Measurements from ENCODE around the gene MPP1. TPM values are rescaled to one million over a fixed set of nuclear protein-coding genes. Genes with fewer than 3 reads are reported as not detected.

Gene MPP1
- total and polyA plus RNA-seq, 2 of the 8 experiments (the other 6 are each of a cell fraction or from before 2014, with no cell fraction given) = 7.6 to 13.4 TPM

GRCh38 chrX:154738011-154738738 lies 67.1 kb downstream of the MPP1 start (continued):
- TF ChIP-seq, protein P1, sequence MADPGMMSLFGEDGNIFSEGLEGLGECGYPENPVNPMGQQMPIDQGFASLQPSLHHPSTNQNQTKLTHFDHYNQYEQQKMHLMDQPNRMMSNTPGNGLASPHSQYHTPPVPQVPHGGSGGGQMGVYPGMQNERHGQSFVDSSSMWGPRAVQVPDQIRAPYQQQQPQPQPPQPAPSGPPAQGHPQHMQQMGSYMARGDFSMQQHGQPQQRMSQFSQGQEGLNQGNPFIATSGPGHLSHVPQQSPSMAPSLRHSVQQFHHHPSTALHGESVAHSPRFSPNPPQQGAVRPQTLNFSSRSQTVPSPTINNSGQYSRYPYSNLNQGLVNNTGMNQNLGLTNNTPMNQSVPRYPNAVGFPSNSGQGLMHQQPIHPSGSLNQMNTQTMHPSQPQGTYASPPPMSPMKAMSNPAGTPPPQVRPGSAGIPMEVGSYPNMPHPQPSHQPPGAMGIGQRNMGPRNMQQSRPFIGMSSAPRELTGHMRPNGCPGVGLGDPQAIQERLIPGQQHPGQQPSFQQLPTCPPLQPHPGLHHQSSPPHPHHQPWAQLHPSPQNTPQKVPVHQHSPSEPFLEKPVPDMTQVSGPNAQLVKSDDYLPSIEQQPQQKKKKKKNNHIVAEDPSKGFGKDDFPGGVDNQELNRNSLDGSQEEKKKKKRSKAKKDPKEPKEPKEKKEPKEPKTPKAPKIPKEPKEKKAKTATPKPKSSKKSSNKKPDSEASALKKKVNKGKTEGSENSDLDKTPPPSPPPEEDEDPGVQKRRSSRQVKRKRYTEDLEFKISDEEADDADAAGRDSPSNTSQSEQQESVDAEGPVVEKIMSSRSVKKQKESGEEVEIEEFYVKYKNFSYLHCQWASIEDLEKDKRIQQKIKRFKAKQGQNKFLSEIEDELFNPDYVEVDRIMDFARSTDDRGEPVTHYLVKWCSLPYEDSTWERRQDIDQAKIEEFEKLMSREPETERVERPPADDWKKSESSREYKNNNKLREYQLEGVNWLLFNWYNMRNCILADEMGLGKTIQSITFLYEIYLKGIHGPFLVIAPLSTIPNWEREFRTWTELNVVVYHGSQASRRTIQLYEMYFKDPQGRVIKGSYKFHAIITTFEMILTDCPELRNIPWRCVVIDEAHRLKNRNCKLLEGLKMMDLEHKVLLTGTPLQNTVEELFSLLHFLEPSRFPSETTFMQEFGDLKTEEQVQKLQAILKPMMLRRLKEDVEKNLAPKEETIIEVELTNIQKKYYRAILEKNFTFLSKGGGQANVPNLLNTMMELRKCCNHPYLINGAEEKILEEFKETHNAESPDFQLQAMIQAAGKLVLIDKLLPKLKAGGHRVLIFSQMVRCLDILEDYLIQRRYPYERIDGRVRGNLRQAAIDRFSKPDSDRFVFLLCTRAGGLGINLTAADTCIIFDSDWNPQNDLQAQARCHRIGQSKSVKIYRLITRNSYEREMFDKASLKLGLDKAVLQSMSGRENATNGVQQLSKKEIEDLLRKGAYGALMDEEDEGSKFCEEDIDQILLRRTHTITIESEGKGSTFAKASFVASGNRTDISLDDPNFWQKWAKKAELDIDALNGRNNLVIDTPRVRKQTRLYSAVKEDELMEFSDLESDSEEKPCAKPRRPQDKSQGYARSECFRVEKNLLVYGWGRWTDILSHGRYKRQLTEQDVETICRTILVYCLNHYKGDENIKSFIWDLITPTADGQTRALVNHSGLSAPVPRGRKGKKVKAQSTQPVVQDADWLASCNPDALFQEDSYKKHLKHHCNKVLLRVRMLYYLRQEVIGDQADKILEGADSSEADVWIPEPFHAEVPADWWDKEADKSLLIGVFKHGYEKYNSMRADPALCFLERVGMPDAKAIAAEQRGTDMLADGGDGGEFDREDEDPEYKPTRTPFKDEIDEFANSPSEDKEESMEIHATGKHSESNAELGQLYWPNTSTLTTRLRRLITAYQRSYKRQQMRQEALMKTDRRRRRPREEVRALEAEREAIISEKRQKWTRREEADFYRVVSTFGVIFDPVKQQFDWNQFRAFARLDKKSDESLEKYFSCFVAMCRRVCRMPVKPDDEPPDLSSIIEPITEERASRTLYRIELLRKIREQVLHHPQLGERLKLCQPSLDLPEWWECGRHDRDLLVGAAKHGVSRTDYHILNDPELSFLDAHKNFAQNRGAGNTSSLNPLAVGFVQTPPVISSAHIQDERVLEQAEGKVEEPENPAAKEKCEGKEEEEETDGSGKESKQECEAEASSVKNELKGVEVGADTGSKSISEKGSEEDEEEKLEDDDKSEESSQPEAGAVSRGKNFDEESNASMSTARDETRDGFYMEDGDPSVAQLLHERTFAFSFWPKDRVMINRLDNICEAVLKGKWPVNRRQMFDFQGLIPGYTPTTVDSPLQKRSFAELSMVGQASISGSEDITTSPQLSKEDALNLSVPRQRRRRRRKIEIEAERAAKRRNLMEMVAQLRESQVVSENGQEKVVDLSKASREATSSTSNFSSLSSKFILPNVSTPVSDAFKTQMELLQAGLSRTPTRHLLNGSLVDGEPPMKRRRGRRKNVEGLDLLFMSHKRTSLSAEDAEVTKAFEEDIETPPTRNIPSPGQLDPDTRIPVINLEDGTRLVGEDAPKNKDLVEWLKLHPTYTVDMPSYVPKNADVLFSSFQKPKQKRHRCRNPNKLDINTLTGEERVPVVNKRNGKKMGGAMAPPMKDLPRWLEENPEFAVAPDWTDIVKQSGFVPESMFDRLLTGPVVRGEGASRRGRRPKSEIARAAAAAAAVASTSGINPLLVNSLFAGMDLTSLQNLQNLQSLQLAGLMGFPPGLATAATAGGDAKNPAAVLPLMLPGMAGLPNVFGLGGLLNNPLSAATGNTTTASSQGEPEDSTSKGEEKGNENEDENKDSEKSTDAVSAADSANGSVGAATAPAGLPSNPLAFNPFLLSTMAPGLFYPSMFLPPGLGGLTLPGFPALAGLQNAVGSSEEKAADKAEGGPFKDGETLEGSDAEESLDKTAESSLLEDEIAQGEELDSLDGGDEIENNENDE (IDR thresholded peaks at IDR 0.05; ENCODE audit: insufficient replicate concordance, low read length) = no peak
- TF ChIP-seq SRF (IDR thresholded peaks at IDR 0.05; ENCODE audit: low read depth, low read length) (no peak), SAP30 (IDR thresholded peaks at IDR 0.05; ENCODE audit: insufficient read depth, insufficient replicate concordance, low read length) (no peak), KDM5A (IDR thresholded peaks at IDR 0.05; ENCODE audit: low read length) (no peak), MAFK (IDR thresholded peaks at IDR 0.05; ENCODE audit: low read depth, low read length) (no peak)

Measured in H1 (cell line).